ENCODE results near the gene LRRK2.
"Not testable (repeated sequence)": the region's sequence is repeated elsewhere in the genome, so short reads cannot be mapped to it uniquely, and the experiment has no call there.

The LRRK2 gene

DNA sequence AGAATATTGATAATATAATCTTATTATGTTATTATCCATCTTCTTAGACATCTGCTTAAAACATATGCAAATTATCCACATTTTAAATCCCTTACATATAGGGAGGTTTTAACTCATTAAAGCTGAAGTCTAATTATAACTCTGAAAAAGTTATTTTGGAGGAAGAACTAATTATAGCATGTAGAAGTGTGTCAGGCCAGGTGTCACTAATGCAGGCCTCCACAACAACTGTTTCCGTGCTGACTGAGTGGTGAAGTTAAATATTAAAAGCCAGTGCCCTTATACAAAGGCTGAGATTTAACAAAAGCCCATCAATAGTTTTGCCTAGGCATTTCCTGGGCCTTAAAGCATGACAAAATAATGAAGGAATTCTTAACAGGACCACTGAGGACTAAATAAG lies 157.4 kb downstream of the LRRK2 start:
- H3K4me3 ChIP-seq (ENCODE audit: low read depth, low read length), result no peak overlapping the region
- TF ChIP-seq, protein P1, sequence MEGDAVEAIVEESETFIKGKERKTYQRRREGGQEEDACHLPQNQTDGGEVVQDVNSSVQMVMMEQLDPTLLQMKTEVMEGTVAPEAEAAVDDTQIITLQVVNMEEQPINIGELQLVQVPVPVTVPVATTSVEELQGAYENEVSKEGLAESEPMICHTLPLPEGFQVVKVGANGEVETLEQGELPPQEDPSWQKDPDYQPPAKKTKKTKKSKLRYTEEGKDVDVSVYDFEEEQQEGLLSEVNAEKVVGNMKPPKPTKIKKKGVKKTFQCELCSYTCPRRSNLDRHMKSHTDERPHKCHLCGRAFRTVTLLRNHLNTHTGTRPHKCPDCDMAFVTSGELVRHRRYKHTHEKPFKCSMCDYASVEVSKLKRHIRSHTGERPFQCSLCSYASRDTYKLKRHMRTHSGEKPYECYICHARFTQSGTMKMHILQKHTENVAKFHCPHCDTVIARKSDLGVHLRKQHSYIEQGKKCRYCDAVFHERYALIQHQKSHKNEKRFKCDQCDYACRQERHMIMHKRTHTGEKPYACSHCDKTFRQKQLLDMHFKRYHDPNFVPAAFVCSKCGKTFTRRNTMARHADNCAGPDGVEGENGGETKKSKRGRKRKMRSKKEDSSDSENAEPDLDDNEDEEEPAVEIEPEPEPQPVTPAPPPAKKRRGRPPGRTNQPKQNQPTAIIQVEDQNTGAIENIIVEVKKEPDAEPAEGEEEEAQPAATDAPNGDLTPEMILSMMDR (IDR thresholded peaks at IDR 0.05; ENCODE audit: insufficient read depth, low read length, missing control alignments), result no peak
- DNase-seq (ENCODE audit: low read depth, low spot score), result no peak
- CTCF ChIA-PET, result no interaction called here
- POLR2A ChIA-PET, result no interaction called here

DNA sequence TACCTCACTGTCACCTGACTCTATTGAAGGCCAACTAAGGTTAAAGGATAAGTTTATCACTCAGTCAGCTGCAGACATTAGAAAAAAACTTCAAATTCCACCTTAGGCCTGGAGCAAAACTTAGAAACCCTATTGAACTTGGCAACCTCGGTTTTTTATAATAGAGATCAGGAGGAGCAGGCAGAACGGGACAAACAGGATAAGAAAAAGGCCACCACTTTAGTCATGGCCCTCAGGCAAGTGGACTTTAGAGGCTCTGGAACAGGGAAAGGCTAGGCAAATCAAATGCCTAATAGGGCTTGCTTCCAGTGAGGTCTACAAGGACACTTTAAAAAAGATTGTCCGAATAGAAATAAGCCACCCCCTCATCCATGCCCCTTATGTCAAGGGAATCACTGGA lies 162.5 kb downstream of the LRRK2 start:
- H3K4me3 ChIP-seq (ENCODE audit: low read depth, low read length); DNase-seq (ENCODE audit: low read depth, low spot score); POLR2A ChIA-PET; CTCF ChIA-PET: not testable (repeated sequence)

DNA sequence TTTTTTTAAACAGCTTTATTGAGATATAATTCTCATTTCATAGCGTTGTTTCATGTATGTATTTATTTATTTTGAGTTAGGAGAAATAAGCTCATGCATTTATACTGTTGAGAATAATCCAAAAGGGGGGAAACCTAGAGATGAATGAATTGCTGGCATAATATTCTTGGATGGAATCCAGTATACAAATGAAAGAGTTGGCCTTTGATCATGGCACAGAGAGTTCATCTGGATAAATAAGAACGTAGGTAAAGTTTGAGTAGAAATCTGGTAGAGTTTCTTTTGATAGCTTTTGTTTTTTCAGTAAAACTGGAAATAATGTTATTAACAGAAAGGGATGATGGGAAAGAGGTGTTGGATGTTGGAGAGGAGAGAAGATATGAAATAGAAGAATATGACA lies 166.2 kb downstream of the LRRK2 start:
- no peak for DNase-seq (ENCODE audit: low read depth, low spot score)
- CTCF ChIA-PET, result no interaction called here
- POLR2A ChIA-PET, result no interaction called here
- TF ChIP-seq, protein P1 (IDR thresholded peaks at IDR 0.05; ENCODE audit: insufficient read depth, low read length, missing control alignments), result no peak
- H3K4me3 ChIP-seq (ENCODE audit: low read depth, low read length), result no peak overlapping the region

DNA sequence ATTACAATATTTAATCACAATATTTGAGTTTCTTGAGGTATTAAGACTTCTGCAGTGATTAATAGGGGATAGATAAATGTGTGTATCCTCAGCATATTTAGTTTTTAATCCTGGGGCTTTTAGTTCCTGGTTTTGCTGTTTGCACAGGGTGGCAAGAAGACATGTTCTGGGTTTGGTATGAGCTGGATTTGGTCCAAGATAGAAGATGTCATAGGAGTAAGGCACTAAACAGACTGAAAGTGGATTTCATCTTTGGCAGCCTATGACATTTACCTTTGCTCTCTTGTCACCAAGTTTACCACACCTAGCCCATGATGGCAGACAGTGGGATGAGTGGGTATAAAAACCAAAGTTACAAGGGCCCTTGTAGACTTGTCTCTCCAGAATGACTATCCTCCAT lies 168.2 kb downstream of the LRRK2 start:
- TF ChIP-seq, protein P1 (IDR thresholded peaks at IDR 0.05; ENCODE audit: insufficient read depth, low read length, missing control alignments), result no peak
- CTCF ChIA-PET, result no interaction called here
- DNase-seq (ENCODE audit: low read depth, low spot score), result no peak
- no peak overlapping the region for H3K4me3 ChIP-seq (ENCODE audit: low read depth, low read length)
- POLR2A ChIA-PET, result no interaction called here

DNA sequence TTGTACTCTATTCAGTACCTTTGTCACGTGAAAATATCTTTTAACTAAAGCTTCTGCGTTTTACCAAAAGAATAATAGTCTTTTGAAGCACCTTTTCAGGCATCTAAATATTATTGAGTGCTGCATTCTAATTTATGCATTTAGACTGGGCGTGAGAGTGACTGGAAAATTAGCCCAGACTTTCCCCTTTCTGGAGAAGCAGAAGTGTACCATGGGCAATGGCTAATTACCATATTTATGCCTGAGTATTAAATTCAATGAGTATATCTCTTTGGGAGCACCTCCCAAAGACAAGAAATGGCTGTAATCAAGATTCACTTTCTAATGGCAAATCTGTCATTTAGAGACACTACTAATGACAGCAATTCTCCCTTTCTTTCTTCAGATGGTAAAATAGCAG lies 174.9 kb downstream of the LRRK2 start:
- DNase-seq (ENCODE audit: low read depth, low spot score), result no peak
- TF ChIP-seq, protein P1 (IDR thresholded peaks at IDR 0.05; ENCODE audit: insufficient read depth, low read length, missing control alignments), result no peak
- H3K4me3 ChIP-seq (ENCODE audit: low read depth, low read length), result no peak overlapping the region
- POLR2A ChIA-PET, result no interaction called here
- CTCF ChIA-PET, result no interaction called here

DNA sequence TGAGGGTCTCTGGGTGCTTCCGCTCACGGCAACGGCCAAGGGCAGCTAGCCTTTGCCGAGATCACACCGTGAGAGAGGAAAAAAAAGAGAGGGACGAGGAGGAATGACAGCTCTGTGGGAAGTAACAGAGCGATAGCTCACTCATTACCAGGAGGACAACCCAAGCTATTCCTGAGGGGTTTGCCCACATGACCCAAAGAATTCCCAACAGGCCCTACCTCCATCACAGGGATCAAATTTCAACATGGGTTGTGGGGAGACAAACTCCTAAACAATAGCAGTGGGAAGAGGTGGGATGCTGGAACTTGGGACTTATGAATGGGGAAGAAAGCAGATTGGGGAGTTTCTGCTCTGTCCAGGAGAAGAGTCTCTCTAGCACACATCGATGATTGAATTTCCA lies 180.6 kb downstream of the LRRK2 start:
- DNase-seq (ENCODE audit: low read depth, low spot score), result no peak
- ChIA-PET CTCF (no interaction called here), POLR2A (no interaction called here)
- TF ChIP-seq, protein P1 (IDR thresholded peaks at IDR 0.05; ENCODE audit: insufficient read depth, low read length, missing control alignments), result no peak
- no peak overlapping the region for H3K4me3 ChIP-seq (ENCODE audit: low read depth, low read length)

All from AG04449 (cell line).